MCF 10A (cell line): Measurements from ENCODE around the gene ZHX3. TPM values are rescaled to one million over a fixed set of nuclear protein-coding genes. Genes with fewer than 3 reads are reported as not detected.
"Not testable (repeated sequence)": the region's sequence is repeated elsewhere in the genome, so short reads cannot be mapped to it uniquely, and the experiment has no call there.

Source experiments
- BruUV-seq: library from RNA; stranded (reverse); fragments of 400-500 nt; replicated peaks from 2 replicates; lab custom pipeline; 2021; lab: Mats Ljungman, UMichigan
- CTCF ChIA-PET: fragments of 300-600 bp; sonication (Branson Sonifier 250); formaldehyde crosslinking; extraction: SDS; loops from one replicate; lab custom pipeline; 2021; ENCODE audit warnings: antibody characterized with exemption, inconsistent platforms; lab: Yijun Ruan, JAX
- POLR2A ChIA-PET: fragments of 300-600, 350-650 bp; sonication (Branson Sonifier 250); formaldehyde crosslinking; extraction: SDS; loops from one replicate; lab custom pipeline; 2020; ENCODE audit warnings: antibody characterized with exemption, inconsistent platforms; lab: Yijun Ruan, JAX
- DNase-seq: peaks from one replicate; pipeline ENCODE4 v3.0.0-alpha.2; 2018; ENCODE audit not compliant: unreplicated experiment
- H3K27ac Mint-ChIP-seq: one replicate; pipeline ENCODE4 v1.8.0; 2022; ENCODE audit warnings: mild to moderate bottlenecking, low read depth, mixed read lengths; ENCODE audit not compliant: unreplicated experiment
- H3K27me3 Mint-ChIP-seq: one replicate; pipeline ENCODE4 v1.8.0; 2022; ENCODE audit warnings: mixed read lengths; ENCODE audit not compliant: insufficient read depth, unreplicated experiment
- H3K36me3 Mint-ChIP-seq: one replicate; pipeline ENCODE4 v1.8.0; 2022; ENCODE audit warnings: mild to moderate bottlenecking, moderate library complexity, mixed read lengths; ENCODE audit not compliant: insufficient read depth, unreplicated experiment
- H3K4me1 Mint-ChIP-seq: one replicate; pipeline ENCODE4 v1.8.0; 2022; ENCODE audit warnings: mixed read lengths; ENCODE audit not compliant: insufficient read depth, unreplicated experiment
- H3K4me3 Mint-ChIP-seq: one replicate; pipeline ENCODE4 v1.8.0; 2022; ENCODE audit warnings: mild to moderate bottlenecking, moderate library complexity, mixed read lengths; ENCODE audit not compliant: unreplicated experiment
- H3K9me3 Mint-ChIP-seq: one replicate; pipeline ENCODE4 v1.8.0; 2022; ENCODE audit warnings: mixed read lengths; ENCODE audit not compliant: unreplicated experiment
- intact Hi-C: fragments of 100-400 bp; cut with micrococcal nuclease; formaldehyde crosslinking; loops from 2 replicates; pipeline ENCODE4 v1.14.1; 2022
- total RNA-seq: library from RNA; stranded (reverse); gene quantifications from 2 replicates; pipeline ENCODE4 v1.2.3, GENCODE V29; 2022
- TF ChIP-seq, protein P1 (sequence below): fragments of 200-600 bp; IDR thresholded peaks from one replicate; pipeline ENCODE4 v1.8.0; 2022; ENCODE audit warnings: antibody characterized with exemption, mild to moderate bottlenecking; ENCODE audit not compliant: unreplicated experiment

ZHX3 gene
- total RNA-seq, 1 experiment from 2014 or later = 34.1 TPM

DNA sequence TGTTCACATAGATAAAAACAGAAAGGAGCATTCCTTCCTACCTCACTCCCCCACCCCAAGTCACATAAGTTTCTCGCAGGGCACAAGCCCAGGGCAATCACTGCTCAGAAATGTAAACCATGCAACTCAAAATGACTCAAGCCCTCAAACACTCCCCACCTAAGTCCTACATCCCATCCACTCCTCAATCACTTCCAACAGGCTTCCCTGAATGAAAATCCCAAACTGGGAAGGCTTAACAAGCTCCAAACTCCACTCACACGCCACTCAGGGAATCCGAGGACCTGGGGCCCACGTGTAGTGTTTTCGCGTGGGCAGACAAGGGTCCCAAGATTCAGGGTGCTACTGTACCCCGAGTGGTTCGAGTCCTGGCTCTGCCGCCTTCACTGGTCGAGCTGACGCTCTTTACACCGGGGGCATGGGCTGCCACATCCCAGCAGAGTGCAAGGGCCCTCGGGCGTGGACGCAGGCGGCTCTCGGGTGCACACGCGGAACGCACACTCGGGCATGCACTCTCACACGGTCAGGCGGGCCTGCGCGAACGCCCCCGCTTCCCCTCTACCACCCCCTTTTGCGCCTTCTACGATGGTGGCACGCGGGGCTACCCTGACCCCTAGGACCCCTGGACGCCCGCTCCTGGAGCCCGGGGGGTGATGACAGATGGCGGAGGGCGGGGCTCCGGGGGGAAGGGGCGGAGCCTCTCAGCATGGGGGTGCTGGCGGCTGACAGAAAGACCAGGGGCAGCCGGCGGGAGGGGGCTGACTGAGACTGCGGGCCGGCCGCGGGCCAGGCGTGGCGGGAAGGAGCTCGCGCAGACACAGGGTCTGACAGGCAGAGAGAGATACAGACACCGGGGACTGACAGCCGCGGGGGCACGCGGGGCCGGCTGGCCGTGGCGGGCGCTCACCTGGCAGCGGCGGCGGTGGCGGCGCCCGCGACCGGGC lies 657 bp downstream of the ZHX3 start:
- POLR2A ChIA-PET = interaction anchor here (0.5 to 3.1 kb wide), 20 partner anchors 9 to 184 kb away, joined by 3 to 21 read pairs (median 4); partner anchors contain the start of genes LPIN3 and PLCG1
- H3K9me3 Mint-ChIP-seq = no peaks in the 10 kb centered on the region
- peaks cover 26% of the 10 kb centered on the region for H3K4me1 Mint-ChIP-seq
- intact Hi-C loops = loop anchor here (2.0 to 10.0 kb wide), 3 partner anchors 70 to 182 kb away; partner anchors contain the start of gene PLCG1
- H3K4me3 Mint-ChIP-seq = peak overlapping the region; percentile 99
- H3K27ac Mint-ChIP-seq = peak overlapping the region; percentile 63
- peaks cover 1% of the 10 kb centered on the region for H3K36me3 Mint-ChIP-seq
- no peaks in the 10 kb centered on the region for H3K27me3 Mint-ChIP-seq
- CTCF ChIA-PET = interaction anchor here (0.6 to 1.6 kb wide), 12 partner anchors 10 to 183 kb away, joined by 3 to 5 read pairs (median 3); partner anchors contain the start of gene LPIN3
- peak; percentile 63 for DNase-seq
- BruUV-seq = no TSS peak
- TF ChIP-seq, protein P1, sequence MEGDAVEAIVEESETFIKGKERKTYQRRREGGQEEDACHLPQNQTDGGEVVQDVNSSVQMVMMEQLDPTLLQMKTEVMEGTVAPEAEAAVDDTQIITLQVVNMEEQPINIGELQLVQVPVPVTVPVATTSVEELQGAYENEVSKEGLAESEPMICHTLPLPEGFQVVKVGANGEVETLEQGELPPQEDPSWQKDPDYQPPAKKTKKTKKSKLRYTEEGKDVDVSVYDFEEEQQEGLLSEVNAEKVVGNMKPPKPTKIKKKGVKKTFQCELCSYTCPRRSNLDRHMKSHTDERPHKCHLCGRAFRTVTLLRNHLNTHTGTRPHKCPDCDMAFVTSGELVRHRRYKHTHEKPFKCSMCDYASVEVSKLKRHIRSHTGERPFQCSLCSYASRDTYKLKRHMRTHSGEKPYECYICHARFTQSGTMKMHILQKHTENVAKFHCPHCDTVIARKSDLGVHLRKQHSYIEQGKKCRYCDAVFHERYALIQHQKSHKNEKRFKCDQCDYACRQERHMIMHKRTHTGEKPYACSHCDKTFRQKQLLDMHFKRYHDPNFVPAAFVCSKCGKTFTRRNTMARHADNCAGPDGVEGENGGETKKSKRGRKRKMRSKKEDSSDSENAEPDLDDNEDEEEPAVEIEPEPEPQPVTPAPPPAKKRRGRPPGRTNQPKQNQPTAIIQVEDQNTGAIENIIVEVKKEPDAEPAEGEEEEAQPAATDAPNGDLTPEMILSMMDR = no peak

DNA sequence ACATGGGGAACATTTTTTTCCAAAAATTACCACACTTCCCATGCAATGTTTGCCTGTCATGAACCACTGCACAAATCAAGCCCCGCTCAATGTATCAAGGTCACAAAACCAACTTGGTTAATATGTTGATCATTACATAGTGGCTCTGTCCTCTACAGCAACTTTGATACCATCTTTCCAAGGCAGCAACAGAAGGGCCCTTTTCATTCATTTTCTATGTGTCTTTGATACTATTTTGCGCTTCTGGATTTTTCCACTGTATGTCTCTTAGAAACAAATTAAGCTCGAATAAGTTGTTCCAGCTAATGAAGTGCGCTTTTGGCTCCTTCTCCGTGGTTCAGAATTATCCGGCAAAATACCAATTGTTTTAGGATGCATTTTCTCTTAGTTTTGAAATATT lies 1.5 kb downstream of the ZHX3 start:
- CTCF ChIA-PET = interaction anchor here (0.6 to 1.6 kb wide), 9 partner anchors 10 to 182 kb away, joined by 3 to 5 read pairs (median 3); partner anchors contain the start of gene LPIN3
- Mint-ChIP-seq H3K27ac (peak overlapping the region; percentile 63), H3K27me3 (no peaks in the 10 kb centered on the region), H3K36me3 (peaks cover 6% of the 10 kb centered on the region), H3K4me1 (peaks cover 22% of the 10 kb centered on the region), H3K4me3 (peak overlapping the region; percentile 99), H3K9me3 (no peaks in the 10 kb centered on the region)
- BruUV-seq = TSS peak; percentile 65
- POLR2A ChIA-PET = interaction anchor here (0.6 to 3.1 kb wide), 15 partner anchors 8 to 138 kb away, joined by 3 to 21 read pairs (median 4); partner anchors contain the start of gene LPIN3
- TF ChIP-seq, protein P1 = no peak
- no peak for DNase-seq
- intact Hi-C loops = loop anchor here (2.0 to 10.0 kb wide), 3 partner anchors 69 to 181 kb away; partner anchors contain the start of gene PLCG1

DNA sequence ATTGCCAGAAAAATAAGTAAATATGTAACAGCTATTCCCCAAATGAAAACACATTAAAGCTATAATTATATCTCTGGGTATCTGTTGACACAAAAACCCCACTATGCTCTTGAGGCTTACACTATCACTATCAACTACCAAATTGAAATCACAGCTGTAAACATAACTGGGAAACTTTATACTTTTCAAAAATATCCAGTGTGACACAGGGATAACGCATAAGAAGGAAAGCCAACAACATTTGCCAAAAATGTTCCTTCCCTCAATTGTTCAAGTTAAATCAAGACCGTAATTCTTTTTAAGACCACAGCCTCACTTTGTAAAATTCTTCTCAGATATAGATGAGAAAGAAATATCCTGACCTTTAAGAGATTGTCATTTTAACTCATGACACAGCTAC lies 3.1 kb downstream of the ZHX3 start:
- BruUV-seq = no TSS peak
- POLR2A ChIA-PET = interaction anchor here (0.9 to 2.1 kb wide), 2 partner anchors 22 to 26 kb away, joined by 3 to 8 read pairs; partner anchors contain the start of gene LPIN3

DNA sequence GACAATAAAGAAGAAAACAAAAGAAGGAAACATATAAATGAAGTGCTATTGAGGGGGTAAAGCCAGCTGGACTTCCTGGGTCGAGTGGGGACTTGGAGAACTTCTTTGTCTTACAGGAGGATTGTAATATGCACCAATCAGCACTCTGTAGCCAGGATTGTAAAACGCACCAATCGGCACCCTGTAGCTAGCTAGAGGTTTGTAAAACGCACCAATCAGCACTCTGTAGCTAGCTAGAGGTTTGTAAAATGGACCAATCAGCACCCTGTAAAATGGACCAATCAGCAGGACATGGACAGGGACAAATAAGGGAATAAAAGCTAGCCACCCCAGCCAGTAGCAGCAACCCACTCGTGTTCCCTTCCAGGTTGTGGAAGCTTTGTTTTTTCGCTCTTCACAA lies 5.5 kb downstream of the ZHX3 start:
- not testable (repeated sequence) for BruUV-seq, DNase-seq, H3K9me3 Mint-ChIP-seq, H3K36me3 Mint-ChIP-seq, H3K4me3 Mint-ChIP-seq, H3K27me3 Mint-ChIP-seq, H3K27ac Mint-ChIP-seq
- intact Hi-C loops = loop anchor here (10.0 kb wide), 1 partner anchor 177 kb away; the partner anchor contains the start of gene PLCG1
- peaks cover 40% of the 10 kb centered on the region for H3K4me1 Mint-ChIP-seq
- ChIA-PET CTCF (interaction anchor here (0.6 to 2.4 kb wide), 10 partner anchors 18 to 349 kb away, joined by 3 to 18 read pairs (median 4); partner anchors contain the start of gene LPIN3), POLR2A (interaction anchor here (1.1 to 1.7 kb wide), 6 partner anchors 10 to 79 kb away, joined by 3 to 4 read pairs (median 3); partner anchors contain the start of gene LPIN3)

More for the DNA sequence above, 3.1 kb downstream of the ZHX3 start:
- Mint-ChIP-seq H3K27me3 (no peaks in the 10 kb centered on the region), H3K9me3 (no peaks in the 10 kb centered on the region), H3K36me3 (peaks cover 6% of the 10 kb centered on the region), H3K4me1 (peaks cover 33% of the 10 kb centered on the region), H3K4me3 (no peak overlapping the region), H3K27ac (no peak overlapping the region)
- DNase-seq = no peak
- CTCF ChIA-PET = interaction anchor here (0.6 to 1.3 kb wide), 2 partner anchors 25 to 89 kb away, joined by 3 read pairs; no protein-coding TSS in a partner anchor
- intact Hi-C loops = loop anchor here (10.0 kb wide), 1 partner anchor 180 kb away; the partner anchor contains the start of gene PLCG1
- TF ChIP-seq, protein P1 = no peak
